GM12892 (cell line): ENCODE data around the gene GRIA4.
"Not testable (repeated sequence)": the region's sequence is repeated elsewhere in the genome, so short reads cannot be mapped to it uniquely, and the experiment has no call there.

Experiments
- DNase-seq: peaks from one replicate; pipeline ENCODE4 v3.0.0; 2011; ENCODE audit not compliant: insufficient read length
- FAIRE-seq: peaks from 2 replicates; lab custom pipeline; 2011; peaks lifted over from hg19 to GRCh38; lab: Jason Lieb, UNC
- POLR2A ChIP-seq: IDR thresholded peaks from 2 replicates; pipeline ENCODE4 v1.6.1; 2011; ENCODE audit warnings: low read depth, low read length, control low read depth
- POLR2AphosphoS5 ChIP-seq: IDR thresholded peaks from 2 replicates; pipeline ENCODE4 v1.6.1; 2011; ENCODE audit warnings: low read depth, low read length, control low read depth
- TAF1 ChIP-seq: IDR thresholded peaks from 2 replicates; pipeline ENCODE4 v1.6.1; 2011; ENCODE audit warnings: low read depth, mild to moderate bottlenecking, control low read depth, low read length, borderline replicate concordance

Gene GRIA4

DNA sequence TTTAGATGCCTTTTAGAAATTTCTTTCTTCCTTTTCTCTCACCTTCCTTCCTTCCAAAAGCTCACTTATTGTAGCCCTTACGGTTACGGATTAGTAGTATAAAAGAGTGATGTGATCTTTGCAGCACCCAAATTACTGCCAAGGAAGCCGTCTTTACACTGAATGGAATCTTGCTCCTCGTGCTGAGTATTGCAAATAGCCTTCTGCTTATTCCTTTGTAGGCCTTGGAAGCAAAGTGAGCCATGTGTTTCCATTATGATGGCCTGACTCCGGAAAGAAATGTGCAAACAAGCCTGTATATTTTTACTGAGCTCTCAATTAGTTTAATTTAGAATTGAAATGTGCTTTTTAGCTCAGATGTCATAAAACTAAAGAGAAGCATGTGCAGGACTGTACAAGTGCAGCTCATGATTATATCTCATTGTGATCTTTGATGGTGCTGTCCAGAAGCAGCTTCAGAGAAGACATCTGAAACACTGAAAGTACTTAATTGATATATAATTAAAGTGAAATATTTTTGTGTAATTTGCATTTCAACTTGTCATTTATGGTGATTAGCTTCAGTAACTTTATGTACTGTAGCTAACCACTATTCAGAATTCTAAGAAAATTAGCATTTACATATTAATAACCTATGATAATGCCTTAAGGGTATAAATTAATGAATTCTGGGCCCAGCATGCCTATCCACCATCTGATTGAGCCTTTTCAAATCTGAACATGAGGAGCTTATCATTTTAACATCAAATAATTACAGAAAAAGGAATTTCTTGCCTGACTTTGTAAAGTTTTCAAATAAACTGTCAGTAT lies 129.3 kb downstream of the GRIA4 start:
- TF ChIP-seq POLR2AphosphoS5: no peak
- TF ChIP-seq POLR2A: no peak
- no peak for TF ChIP-seq TAF1
- no peak for DNase-seq
- FAIRE-seq: no peak

DNA sequence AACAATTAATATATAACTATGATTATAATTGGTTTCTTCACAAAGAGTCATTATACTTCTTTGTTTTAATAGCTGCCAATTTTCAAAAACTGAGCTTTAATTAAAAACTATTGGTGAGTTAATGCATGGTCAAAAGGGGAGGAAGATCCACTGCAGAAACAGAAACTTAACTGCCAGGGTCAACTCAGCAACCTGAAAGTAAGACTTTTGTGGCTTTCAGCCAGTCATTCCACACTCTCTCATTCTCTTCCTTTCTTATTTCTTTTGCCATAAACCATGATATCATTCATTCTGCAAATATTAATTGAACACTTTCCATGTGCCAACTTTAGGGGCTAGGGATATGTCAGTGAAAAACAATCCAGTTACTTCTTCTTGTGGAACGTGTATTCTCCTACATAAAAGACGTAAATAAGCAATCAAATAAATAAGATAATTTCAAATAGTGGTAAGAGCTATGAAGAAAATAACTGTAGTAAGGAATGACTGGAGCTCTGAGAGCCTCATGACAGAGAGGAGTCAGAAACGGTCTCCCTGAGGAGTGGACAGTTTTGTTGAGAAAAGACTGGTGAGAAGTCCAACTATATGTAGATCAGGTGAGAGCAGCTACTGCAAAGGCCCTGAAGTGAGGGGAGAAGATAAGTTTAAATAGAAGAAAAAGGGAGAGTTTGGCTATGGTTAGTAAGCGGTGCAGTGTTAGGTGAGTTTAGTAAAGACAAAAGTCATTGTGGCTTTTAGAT lies 130.5 kb downstream of the GRIA4 start:
- FAIRE-seq (peak; percentile 81), DNase-seq (no peak)
- TF ChIP-seq POLR2A (no peak), POLR2AphosphoS5 (no peak), TAF1 (no peak)

DNA sequence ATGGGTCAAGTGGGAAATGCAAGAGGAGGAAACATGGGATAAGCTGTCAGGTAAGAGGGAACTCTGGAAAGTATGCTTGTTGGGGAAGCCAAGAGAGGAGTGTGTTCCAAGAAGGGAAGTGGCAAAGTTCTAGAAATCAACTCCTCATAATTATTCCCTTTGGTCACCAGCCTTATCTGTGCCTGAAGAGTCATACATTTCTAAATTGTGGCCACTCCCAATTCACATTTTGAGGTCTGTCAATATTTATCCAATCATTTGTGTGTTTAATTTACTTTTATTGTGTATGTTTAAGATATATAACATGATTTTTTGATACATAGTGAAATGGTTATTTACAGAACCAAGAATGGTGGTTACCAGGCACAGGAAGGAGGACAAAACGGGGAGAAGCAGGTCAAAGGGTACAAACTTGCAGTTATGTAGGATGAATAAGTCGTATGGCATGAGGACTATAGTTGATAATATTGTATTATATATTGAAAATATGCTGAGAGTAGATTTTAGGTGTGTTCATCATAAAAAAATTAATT lies 131.7 kb downstream of the GRIA4 start:
- no peak for TF ChIP-seq TAF1
- TF ChIP-seq POLR2AphosphoS5: no peak
- TF ChIP-seq POLR2A: no peak

DNA sequence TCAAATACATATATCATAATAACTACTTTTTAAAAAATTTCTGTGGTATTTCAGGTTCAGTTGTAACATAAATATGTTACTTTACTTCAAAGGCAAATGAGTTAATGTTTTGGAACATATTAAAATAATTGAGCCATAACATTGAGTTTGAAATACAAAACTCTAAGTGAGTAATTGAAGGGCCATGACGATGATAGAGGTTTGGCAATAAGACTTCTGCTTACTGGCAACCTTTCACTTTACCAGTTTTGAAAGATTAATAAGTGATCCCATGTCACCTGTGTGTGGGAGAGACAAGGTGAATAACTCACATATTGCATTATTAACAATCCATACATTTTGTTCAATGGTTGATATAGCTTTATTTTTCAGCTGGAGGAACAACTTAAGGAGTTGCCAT lies 144.4 kb downstream of the GRIA4 start:
- no peak for TF ChIP-seq POLR2AphosphoS5
- TF ChIP-seq POLR2A: no peak
- TF ChIP-seq TAF1: no peak
- DNase-seq (no peak), FAIRE-seq (no peak)

More for the DNA sequence above, 131.7 kb downstream of the GRIA4 start:
- no peak for FAIRE-seq
- DNase-seq: no peak

DNA sequence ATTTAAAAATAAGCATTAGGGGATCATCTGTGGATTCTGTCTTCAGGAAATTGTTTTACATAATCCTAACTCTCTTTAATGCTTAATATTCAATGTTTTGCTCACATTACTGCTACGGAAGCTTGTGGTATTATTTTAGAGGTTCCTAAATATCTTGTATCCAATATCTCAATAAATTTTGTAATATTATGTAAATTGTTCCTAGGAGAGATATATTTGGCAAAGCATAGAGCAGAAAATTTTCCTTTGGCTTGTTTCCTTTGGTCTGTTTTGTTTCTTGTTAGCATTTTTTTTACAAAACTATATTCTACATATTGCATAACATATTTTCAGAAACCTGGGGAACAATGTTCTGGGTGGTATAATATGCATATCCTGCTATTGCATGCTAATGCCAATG lies 144.8 kb downstream of the GRIA4 start:
- TF ChIP-seq POLR2A: no peak
- no peak for TF ChIP-seq POLR2AphosphoS5
- no peak for TF ChIP-seq TAF1
- no peak for FAIRE-seq

DNA sequence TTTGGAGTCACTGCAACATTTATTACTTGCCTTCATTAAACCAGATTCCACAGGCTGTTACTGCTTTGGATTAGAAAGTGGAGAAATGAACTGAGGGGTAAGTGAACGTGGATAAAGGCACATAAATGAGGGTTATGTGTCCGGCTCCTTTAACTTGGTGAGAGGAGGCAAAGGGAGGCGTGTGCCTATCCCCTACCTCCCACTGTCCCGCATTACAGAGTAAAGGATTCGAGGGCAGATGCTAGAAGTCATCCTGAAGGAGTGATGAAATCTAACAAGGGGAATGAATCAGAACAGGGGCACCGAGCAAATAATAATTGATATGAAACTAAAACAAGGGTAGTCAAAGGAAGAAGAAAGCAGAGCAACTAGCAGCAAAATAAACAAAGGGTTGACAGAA lies 147.2 kb downstream of the GRIA4 start:
- DNase-seq: no peak
- FAIRE-seq: no peak
- TF ChIP-seq TAF1: no peak
- TF ChIP-seq POLR2AphosphoS5: no peak
- no peak for TF ChIP-seq POLR2A

More for the DNA sequence above, 144.8 kb downstream of the GRIA4 start:
- no peak for DNase-seq

DNA sequence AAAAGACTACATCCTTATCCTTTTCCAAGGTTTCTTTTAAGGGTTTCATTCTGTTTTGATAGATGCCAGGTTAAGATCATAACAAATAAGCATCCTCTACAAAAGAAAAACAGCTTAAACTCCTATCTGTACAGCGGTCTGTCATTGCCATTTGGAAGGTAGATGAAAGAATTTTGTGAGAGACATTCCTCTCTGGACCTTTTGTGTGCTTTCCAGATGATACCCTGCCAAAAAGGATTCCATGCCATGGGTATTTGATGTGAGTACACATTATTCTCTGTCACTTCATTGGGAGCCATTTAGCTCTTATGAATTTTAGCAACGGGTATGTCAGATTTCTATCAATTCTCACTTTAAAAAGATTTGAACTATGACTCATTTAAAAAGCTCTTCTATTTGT lies 153.7 kb downstream of the GRIA4 start:
- TF ChIP-seq TAF1: no peak
- no peak for TF ChIP-seq POLR2A
- TF ChIP-seq POLR2AphosphoS5: no peak
- DNase-seq: no peak
- FAIRE-seq: peak; percentile 54

DNA sequence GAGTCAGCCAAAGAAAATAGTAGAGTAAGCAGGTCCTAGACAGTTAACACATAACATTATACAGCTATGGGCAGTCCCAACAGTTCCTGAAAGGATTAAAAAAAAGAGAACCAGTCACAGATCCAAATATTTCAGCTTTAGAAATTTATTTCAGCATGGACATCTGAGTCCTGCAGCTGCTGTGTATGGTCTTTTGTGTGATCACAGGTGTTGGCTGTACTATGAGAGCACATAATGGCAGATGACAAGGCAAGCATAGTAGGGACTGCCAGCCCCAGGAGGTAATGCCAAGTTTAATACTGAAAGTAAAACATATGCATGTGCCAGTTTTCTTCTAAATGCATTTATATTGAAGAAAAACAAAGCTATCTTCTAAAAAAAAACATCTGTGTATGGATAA lies 158.1 kb downstream of the GRIA4 start:
- FAIRE-seq (no peak), DNase-seq (no peak)
- no peak for TF ChIP-seq POLR2A
- TF ChIP-seq POLR2AphosphoS5: no peak
- TF ChIP-seq TAF1: no peak

DNA sequence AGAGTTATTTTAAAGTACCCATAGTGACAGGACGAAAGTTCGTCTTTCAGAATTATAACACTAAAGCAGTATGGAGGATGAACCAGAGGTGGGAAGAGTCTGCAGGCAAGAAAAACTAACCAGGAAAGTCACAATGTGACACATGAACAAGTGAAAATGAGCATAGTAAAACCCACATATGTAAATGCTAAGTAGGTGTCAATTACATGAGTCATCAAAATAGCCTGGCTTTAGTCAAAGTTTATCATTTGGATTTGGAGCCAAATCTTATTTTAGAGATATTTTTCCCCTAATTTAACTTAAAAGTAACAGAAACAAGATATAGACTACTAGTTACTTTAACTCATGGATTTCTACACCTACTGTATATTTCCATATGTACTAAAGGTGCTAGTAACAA lies 159.8 kb downstream of the GRIA4 start:
- DNase-seq (no peak), FAIRE-seq (no peak)
- no peak for TF ChIP-seq POLR2A
- TF ChIP-seq TAF1: no peak
- no peak for TF ChIP-seq POLR2AphosphoS5

DNA sequence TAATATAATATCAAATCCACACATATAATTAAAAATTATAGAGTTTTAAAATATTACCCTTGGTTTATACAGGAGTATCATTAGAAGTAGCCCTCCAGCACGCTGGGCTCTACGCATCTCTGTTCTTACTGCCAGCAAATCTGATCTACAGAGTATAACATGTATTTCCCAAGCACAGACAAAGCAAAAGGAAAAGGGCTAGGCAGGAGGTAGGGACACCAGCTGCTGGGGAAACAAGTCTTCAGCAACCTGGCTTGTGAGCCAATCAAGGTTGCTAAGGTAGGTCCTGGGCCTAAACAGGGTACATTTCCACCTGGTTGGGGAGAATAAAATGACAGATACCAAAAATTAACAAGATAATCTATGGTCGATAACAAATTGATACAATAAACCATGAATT lies 163.6 kb downstream of the GRIA4 start:
- FAIRE-seq, DNase-seq: not testable (repeated sequence)

DNA sequence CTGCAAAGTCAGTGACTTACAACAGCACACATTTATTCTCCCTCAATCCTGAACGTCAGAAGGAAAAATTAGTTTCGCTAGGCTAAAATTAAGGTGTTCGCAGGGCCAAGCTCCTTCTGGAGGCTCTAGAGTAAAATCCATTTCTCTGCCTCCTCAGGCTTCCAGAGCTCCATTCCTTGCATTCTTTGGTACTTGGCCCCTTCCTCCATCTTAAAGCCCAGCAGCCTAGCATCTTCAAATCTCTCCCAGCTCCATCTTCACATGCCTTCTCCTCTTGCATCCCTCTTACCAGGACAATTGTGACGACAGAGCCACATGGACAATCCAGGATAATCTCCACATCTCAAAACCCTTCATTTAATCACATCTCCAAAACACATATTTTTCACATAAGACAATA lies 165.0 kb downstream of the GRIA4 start:
- no peak for FAIRE-seq
- no peak for DNase-seq
- TF ChIP-seq POLR2AphosphoS5 (no peak), POLR2A (no peak)
